Measurements from ENCODE around the gene ATG16L2.

- TF ChIP-seq CTCF (IDR thresholded peaks at IDR 0.05; ENCODE audit: low read depth, low read length, poor library complexity, severe bottlenecking) (no peak), EZH2phosphoT487 (IDR thresholded peaks at IDR 0.05; ENCODE audit: borderline replicate concordance, low read length) (no peak)
Observed at GRCh38 chr11:72867970-72868369, 53.8 kb downstream of the ATG16L2 start.

Data from DOHH2 (cell line).